Uterus (tissue), 2 donors: ENCODE data around the gene DPY19L3.

ENCODE experiments used
- CTCF ChIP-seq, 4 experiments: fragments of 200-600 bp in 2 of 4; fragments of 450-650 bp in 2 of 4; sonication (generic) in 2 of 4; IDR thresholded peaks; one replicate each; pipeline ENCODE4 v1.5.1; 2016 to 2019; ENCODE audit warnings: antibody characterized with exemption in 4 of 4, mild to moderate bottlenecking in 2 of 4, moderate library complexity in 1 of 4
- POLR2A ChIP-seq, 2 donors: fragments of 450-650 bp; IDR thresholded peaks; one replicate each; pipeline ENCODE4 v1.6.1; 2016; ENCODE audit warnings: antibody characterized with exemption in 2 of 2, mild to moderate bottlenecking in 1 of 2, moderate library complexity in 1 of 2

GRCh38 chr19:32363175-32363574 lies 42.4 kb upstream of the DPY19L3 start:
- no peak for TF ChIP-seq CTCF (IDR thresholded peaks at IDR 0.05)
- TF ChIP-seq POLR2A (IDR thresholded peaks at IDR 0.05): no peak
